Astrocyte of the cerebellum (primary cell): ENCODE results near the gene SYMPK.

Experiments used
- DNase-seq: peaks from one replicate; pipeline ENCODE4 v3.0.0-alpha.2; 2011; ENCODE audit warnings: low read depth
- H3K4me3 ChIP-seq: 2 replicates; pipeline ENCODE4 v1.5.1; 2011; ENCODE audit warnings: mild to moderate bottlenecking, low read depth, low read length, moderate library complexity
- CTCF ChIP-seq: IDR thresholded peaks from 2 replicates; pipeline ENCODE4 v1.5.1; 2012; ENCODE audit warnings: low read length, low read depth, moderate library complexity, mild to moderate bottlenecking; ENCODE audit errors: missing control alignments
- in situ Hi-C: cut with HindIII; loops from 2 replicates; pipeline ENCODE4 v1.10.0; 2017; ENCODE audit warnings: low sequenced_read_pairs

SYMPK gene

GRCh38 chr19:45768984-45769782 is 93.8 kb downstream of the SYMPK start, which contains the start of gene SIX5:
TSS of gene SIX5 (minus strand) at chr19:45769252. CDS start at chr19:45768844, 408 bp downstream.
- H3K4me3 ChIP-seq = peak within 1 kb of the TSS; percentile 77
- TF ChIP-seq CTCF = no peak
- in situ Hi-C loops = no loop called here
- peak; percentile 92 for DNase-seq

GRCh38 chr19:45768655-45768983 is 94.3 kb downstream of the SYMPK start:
- TF ChIP-seq CTCF = no peak
- DNase-seq = no peak
- in situ Hi-C loops = no loop called here
- H3K4me3 ChIP-seq = peak overlapping the region; percentile 77

DNA sequence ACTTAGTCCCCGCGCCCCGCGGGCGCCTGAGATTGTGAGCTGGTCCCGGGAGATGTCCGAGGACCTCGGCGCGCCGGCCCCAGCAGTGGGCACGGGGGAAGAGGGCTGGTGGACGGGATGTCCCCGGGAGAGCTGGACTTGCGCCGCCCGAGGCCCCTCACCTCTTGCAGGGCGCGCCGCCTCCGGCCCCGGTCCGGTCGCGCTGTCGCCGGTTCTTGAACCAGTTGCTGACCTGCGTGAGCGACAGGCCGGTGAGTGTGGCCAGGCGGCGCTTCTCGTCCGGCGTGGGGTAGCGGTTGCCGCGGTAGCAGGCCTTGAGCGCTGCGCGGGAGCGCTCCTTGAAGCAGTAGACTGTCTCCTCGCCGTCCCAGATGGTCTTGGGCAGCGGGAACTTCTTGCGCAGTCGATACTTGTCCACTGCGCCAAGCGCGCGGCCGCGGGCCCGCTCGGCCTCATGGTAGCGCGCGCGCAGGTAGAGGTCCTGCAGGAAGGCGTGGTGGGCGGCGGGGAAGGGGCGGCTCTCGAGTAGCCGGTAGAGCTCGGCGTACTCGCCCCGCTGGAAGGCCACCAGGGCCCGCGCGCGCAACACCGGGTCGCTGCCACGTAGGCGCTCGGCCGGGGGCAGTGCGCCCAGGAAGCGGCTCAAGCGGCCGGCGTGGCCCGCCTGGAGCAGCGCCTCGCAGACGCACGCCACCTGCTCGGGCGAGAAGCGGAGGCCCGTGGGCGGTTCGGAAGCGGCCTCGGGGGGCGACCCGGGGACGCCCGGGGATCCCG is 94.9 kb downstream of the SYMPK start:
- in situ Hi-C loops = no loop called here
- DNase-seq = peak; percentile 27
- H3K4me3 ChIP-seq = peak overlapping the region; percentile 77
- TF ChIP-seq CTCF = no peak

DNA sequence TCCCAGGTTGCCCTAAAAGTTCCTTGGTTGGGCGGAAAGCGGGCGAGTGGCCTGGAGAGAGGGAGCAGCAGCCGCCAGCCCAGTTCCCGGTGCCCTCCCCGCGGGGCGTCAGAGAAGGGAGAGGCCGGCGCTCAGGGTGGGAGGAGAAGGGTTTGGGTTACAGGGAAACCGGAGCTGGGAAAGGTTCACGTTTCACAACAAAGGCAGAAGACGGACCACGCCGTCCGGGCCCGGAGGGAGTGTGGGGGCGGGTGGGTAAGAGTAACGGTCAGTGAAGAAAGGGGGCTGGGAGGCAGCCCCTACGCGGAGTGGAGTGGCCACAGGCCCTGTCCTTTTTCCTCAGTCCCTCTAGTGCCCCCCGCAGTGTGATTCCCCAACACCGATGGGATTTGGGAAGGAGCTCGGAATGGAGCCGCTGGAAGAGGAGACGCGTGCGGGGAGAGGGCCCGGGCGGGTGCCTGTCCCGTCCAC is 95.5 kb downstream of the SYMPK start:
- TF ChIP-seq CTCF = no peak
- in situ Hi-C loops = no loop called here
- DNase-seq = peak; percentile 34
- H3K4me3 ChIP-seq = peak overlapping the region; percentile 77

GRCh38 chr19:45766869-45767346 is 96.0 kb downstream of the SYMPK start:
- DNase-seq = no peak
- in situ Hi-C loops = no loop called here
- no peak for TF ChIP-seq CTCF
- H3K4me3 ChIP-seq = peak overlapping the region; percentile 77

GRCh38 chr19:45766296-45766868 is 96.6 kb downstream of the SYMPK start:
- no peak for DNase-seq
- peak overlapping the region; percentile 77 for H3K4me3 ChIP-seq
- no peak for TF ChIP-seq CTCF
- in situ Hi-C loops = no loop called here
